GM12872 (cell line): ENCODE results near the gene STPG4.

ENCODE experiments used
- CTCF ChIP-seq: IDR thresholded peaks from 3 replicates; pipeline ENCODE4 v1.5.1; 2011; ENCODE audit warnings: low read depth, mild to moderate bottlenecking, low read length, moderate library complexity; ENCODE audit not compliant: insufficient read depth

The STPG4 gene

GRCh38 chr2:47088371-47089082 lies 66.6 kb downstream of the STPG4 start:
- 0 out of 3 replicates have a peak, but pooled peaks have one; percentile 5 for TF ChIP-seq CTCF

- no peak for TF ChIP-seq CTCF
Measured at GRCh38 chr2:47087051-47087450, 68.1 kb downstream of the STPG4 start.

- TF ChIP-seq CTCF = no peak
Measured at GRCh38 chr2:47086571-47086970, 68.5 kb downstream of the STPG4 start.

GRCh38 chr2:47086054-47086471 lies 69.0 kb downstream of the STPG4 start:
- TF ChIP-seq CTCF = no peak

GRCh38 chr2:47083886-47084687 lies 71.0 kb downstream of the STPG4 start:
- TF ChIP-seq CTCF = no peak

- no peak for TF ChIP-seq CTCF
Measured at GRCh38 chr2:47083485-47083884, 71.6 kb downstream of the STPG4 start.

GRCh38 chr2:47083005-47083404 lies 72.1 kb downstream of the STPG4 start:
- no peak for TF ChIP-seq CTCF
